Measurements from ENCODE around the gene AGBL1.

DNA sequence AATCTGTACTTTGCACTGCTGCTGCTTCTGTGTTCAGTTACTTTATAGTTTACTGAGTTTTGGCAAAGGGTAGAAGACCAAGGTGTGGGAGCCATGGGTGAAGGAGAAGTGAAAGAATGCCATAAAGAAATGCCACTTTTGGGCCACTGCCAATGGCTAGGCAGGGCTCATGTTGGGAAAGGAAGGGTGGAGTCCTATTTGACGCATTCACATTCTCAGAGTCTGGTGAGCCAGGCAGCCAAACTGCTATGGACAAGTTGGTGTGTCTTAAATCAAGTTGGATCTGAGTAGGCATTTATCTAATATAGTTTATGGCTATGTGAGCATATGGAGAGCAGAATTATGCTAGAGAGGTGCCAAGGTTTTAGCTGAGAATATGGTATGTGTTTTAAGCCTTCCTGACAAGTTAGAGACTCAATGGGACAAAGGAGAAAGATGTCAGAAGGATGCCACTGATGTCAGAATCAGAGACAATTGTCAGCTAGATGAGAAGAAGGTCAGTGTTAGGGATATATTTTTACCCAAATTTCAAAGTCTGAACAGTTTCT is 296.1 kb downstream of the AGBL1 start:
- TF ChIP-seq, protein P1, sequence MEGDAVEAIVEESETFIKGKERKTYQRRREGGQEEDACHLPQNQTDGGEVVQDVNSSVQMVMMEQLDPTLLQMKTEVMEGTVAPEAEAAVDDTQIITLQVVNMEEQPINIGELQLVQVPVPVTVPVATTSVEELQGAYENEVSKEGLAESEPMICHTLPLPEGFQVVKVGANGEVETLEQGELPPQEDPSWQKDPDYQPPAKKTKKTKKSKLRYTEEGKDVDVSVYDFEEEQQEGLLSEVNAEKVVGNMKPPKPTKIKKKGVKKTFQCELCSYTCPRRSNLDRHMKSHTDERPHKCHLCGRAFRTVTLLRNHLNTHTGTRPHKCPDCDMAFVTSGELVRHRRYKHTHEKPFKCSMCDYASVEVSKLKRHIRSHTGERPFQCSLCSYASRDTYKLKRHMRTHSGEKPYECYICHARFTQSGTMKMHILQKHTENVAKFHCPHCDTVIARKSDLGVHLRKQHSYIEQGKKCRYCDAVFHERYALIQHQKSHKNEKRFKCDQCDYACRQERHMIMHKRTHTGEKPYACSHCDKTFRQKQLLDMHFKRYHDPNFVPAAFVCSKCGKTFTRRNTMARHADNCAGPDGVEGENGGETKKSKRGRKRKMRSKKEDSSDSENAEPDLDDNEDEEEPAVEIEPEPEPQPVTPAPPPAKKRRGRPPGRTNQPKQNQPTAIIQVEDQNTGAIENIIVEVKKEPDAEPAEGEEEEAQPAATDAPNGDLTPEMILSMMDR (IDR thresholded peaks at IDR 0.05) = no peak
- no peak for TF ChIP-seq POLR2A (IDR thresholded peaks at IDR 0.05)
